DOHH2 (cell line): ENCODE results near the gene TMEM127.

Experiments
- H3F3A ChIP-seq: fragments of 200-600 bp; sonication (generic), shearing (Covaris generic); 2 replicates; pipeline ENCODE4 v1.6.0; 2016; ENCODE audit warnings: antibody characterized with exemption, mild to moderate bottlenecking; ENCODE audit not compliant: control insufficient read depth, insufficient read depth
- H3K27ac ChIP-seq: fragments of 200-600 bp; sonication (generic); 2 replicates; pipeline ENCODE4 v1.5.1; 2014; ENCODE audit warnings: low read depth, mild to moderate bottlenecking, low read length, moderate library complexity
- H3K27me3 ChIP-seq: fragments of 200-600 bp; sonication (generic); 2 replicates; pipeline ENCODE4 v1.6.1; 2014; ENCODE audit warnings: mild to moderate bottlenecking, low read length, mixed read lengths; ENCODE audit not compliant: control insufficient read depth
- H3K36me3 ChIP-seq: fragments of 200-600 bp; sonication (generic); 2 replicates; pipeline ENCODE4 v1.6.1; 2014; ENCODE audit warnings: mild to moderate bottlenecking, low read length, moderate library complexity, mixed read lengths; ENCODE audit not compliant: control insufficient read depth
- H3K4me1 ChIP-seq: fragments of 200-600 bp; sonication (generic); 2 replicates; pipeline ENCODE4 v1.6.1; 2014; ENCODE audit warnings: mild to moderate bottlenecking, low read length, mixed read lengths; ENCODE audit not compliant: control insufficient read depth
- H3K4me2 ChIP-seq: fragments of 200-600 bp; sonication (generic); 2 replicates; pipeline ENCODE4 v1.6.0; 2014; ENCODE audit warnings: mild to moderate bottlenecking, low read length, moderate library complexity
- H3K4me3 ChIP-seq: fragments of 200-600 bp; sonication (generic); 2 replicates; pipeline ENCODE4 v1.5.1; 2014; ENCODE audit warnings: mild to moderate bottlenecking, low read length, mixed read lengths
- H3K79me2 ChIP-seq: fragments of 200-600 bp; sonication (generic); 2 replicates; pipeline ENCODE4 v1.6.1; 2014; ENCODE audit warnings: mild to moderate bottlenecking, low read length, mixed read lengths; ENCODE audit not compliant: control insufficient read depth
- H3K9me2 ChIP-seq: fragments of 200-600 bp; sonication (generic); replicated peaks from 2 replicates; pipeline ENCODE4 v1.6.1; 2014; ENCODE audit warnings: mild to moderate bottlenecking, low read length, mixed read lengths; ENCODE audit not compliant: control insufficient read depth
- H3K9me3 ChIP-seq: fragments of 200-600 bp; sonication (generic); 2 replicates; pipeline ENCODE4 v1.6.1; 2014; ENCODE audit warnings: antibody characterized with exemption, low read length, mixed read lengths; ENCODE audit not compliant: control insufficient read depth, insufficient read depth
- H4K20me1 ChIP-seq: fragments of 200-600 bp; sonication (generic); 2 replicates; pipeline ENCODE4 v1.6.0; 2014; ENCODE audit warnings: low read depth, mild to moderate bottlenecking, antibody characterized with exemption, low read length, moderate library complexity; ENCODE audit not compliant: control insufficient read depth, insufficient read depth
- EZH2phosphoT487 ChIP-seq: fragments of 200-600 bp; sonication (generic); IDR thresholded peaks from 2 replicates; pipeline ENCODE4 v1.6.1; 2017; ENCODE audit warnings: borderline replicate concordance, mild to moderate bottlenecking, antibody characterized with exemption, low read length, moderate library complexity, mixed read lengths
- TF ChIP-seq, protein P1 (sequence below): fragments of 200-600 bp; sonication (generic); IDR thresholded peaks from one replicate; pipeline ENCODE4 v1.5.1; 2014; ENCODE audit warnings: antibody characterized with exemption, mild to moderate bottlenecking, low read depth, low read length; ENCODE audit not compliant: poor library complexity, severe bottlenecking

Gene TMEM127

DNA sequence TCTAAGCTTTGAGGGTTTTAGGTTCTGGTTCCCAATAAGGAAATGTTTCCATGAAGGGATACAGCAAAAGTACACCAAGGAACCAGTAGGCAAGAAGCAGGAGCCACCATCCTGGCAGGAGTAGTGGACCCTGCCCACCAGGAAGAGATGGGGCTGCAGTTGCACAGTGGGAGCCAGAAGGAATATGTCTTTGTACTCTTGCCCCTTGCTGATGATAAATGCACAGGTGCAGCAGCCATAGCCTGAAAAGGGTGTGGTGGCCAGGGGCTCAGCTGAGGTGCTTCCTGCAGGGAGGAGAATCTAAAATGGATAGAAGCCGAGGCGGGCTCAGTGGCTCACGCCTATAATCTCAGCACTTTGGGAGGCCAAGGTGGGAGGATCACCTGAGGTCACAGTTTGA lies 27.5 kb downstream of the TMEM127 start:
- peaks cover 12% of the 10 kb centered on the region for H3K79me2 ChIP-seq
- H4K20me1 ChIP-seq, result no peaks in the 10 kb centered on the region
- H3K4me1 ChIP-seq, result peaks cover 68% of the 10 kb centered on the region
- no peak overlapping the region for H3K27ac ChIP-seq
- H3K27me3 ChIP-seq, result no peaks in the 10 kb centered on the region
- no peaks in the 10 kb centered on the region for H3K9me2 ChIP-seq
- TF ChIP-seq, protein P1, sequence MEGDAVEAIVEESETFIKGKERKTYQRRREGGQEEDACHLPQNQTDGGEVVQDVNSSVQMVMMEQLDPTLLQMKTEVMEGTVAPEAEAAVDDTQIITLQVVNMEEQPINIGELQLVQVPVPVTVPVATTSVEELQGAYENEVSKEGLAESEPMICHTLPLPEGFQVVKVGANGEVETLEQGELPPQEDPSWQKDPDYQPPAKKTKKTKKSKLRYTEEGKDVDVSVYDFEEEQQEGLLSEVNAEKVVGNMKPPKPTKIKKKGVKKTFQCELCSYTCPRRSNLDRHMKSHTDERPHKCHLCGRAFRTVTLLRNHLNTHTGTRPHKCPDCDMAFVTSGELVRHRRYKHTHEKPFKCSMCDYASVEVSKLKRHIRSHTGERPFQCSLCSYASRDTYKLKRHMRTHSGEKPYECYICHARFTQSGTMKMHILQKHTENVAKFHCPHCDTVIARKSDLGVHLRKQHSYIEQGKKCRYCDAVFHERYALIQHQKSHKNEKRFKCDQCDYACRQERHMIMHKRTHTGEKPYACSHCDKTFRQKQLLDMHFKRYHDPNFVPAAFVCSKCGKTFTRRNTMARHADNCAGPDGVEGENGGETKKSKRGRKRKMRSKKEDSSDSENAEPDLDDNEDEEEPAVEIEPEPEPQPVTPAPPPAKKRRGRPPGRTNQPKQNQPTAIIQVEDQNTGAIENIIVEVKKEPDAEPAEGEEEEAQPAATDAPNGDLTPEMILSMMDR, result no peak
- no peak for TF ChIP-seq EZH2phosphoT487
- no peaks in the 10 kb centered on the region for H3K36me3 ChIP-seq
- H3K4me3 ChIP-seq, result no peak overlapping the region
- H3K4me2 ChIP-seq, result no peak overlapping the region
- H3K9me3 ChIP-seq, result no peaks in the 10 kb centered on the region
- H3F3A ChIP-seq, result peaks cover 21% of the 10 kb centered on the region

DNA sequence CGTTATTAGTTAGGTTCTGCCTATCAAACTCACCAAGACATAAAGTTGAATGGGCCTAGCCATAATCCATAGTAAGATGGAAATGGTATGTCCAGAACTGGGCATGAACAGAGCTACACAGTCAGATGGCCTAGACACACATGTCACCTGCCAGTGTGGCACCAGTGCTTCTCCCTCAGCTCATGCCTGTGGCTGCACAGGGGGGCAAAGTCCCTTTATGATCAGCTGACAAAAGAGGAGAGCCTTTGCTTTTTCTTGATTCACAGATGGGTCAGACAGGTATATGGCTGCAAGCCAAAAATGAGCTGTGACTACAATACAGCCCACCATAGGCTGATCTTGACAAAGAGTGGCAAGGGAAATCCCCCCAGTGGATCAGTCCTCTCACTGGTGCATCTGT lies 28.9 kb downstream of the TMEM127 start:
- TF ChIP-seq, protein P1, result no peak
- no peak for TF ChIP-seq EZH2phosphoT487
- H3K4me1 ChIP-seq, result peaks cover 64% of the 10 kb centered on the region
- peaks cover 16% of the 10 kb centered on the region for H3F3A ChIP-seq
- no peak overlapping the region for H3K27ac ChIP-seq
- H3K4me3 ChIP-seq, result no peak overlapping the region
- no peaks in the 10 kb centered on the region for H3K9me2 ChIP-seq
- no peaks in the 10 kb centered on the region for H3K36me3 ChIP-seq
- H3K4me2 ChIP-seq, result no peak overlapping the region
- no peaks in the 10 kb centered on the region for H3K27me3 ChIP-seq
- no peaks in the 10 kb centered on the region for H3K9me3 ChIP-seq
- no peaks in the 10 kb centered on the region for H4K20me1 ChIP-seq
- H3K79me2 ChIP-seq, result peaks cover 12% of the 10 kb centered on the region

DNA sequence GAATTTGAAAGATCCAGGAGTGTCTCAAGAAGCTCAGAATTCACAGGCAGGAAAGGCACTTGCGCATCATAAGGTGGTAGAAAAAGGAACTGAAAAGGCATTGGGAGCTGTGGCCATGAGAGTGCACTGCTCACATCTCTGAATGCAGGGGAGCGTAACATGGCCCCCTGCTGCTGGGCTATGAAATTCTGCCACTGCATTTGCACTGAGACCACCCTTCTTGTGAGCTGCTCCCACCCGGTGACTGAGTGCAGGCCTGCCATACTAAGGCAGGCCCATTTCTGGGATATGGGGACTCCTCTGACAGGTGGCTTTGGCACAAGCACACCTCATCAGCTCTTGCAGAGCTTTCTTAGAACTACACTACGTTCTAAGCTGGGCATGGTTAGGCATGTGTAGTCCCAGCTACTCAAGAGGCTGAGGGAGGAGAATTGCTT lies 31.9 kb downstream of the TMEM127 start:
- TF ChIP-seq, protein P1, result peak; percentile 63
- TF ChIP-seq EZH2phosphoT487, result no peak
- Histone ChIP-seq H3K79me2 (peaks cover 14% of the 10 kb centered on the region), H3K36me3 (no peaks in the 10 kb centered on the region), H3K27me3 (no peaks in the 10 kb centered on the region), H3K4me3 (peak overlapping the region; percentile 53), H4K20me1 (no peaks in the 10 kb centered on the region), H3F3A (0 out of 2 replicates have a peak, but pooled peaks cover 3% of the 10 kb centered on the region), H3K9me2 (no peaks in the 10 kb centered on the region), H3K9me3 (no peaks in the 10 kb centered on the region), H3K27ac (peak overlapping the region; percentile 56), H3K4me1 (peaks cover 43% of the 10 kb centered on the region), H3K4me2 (peak overlapping the region; percentile 75)
